ENCODE measurements around the gene TXNRD3. TPM values are rescaled to one million over a fixed set of nuclear protein-coding genes. Genes with fewer than 3 reads are reported as not detected.

TXNRD3 gene
- total RNA-seq, 1 experiment from 2014 or later = 17.0 TPM

DNA sequence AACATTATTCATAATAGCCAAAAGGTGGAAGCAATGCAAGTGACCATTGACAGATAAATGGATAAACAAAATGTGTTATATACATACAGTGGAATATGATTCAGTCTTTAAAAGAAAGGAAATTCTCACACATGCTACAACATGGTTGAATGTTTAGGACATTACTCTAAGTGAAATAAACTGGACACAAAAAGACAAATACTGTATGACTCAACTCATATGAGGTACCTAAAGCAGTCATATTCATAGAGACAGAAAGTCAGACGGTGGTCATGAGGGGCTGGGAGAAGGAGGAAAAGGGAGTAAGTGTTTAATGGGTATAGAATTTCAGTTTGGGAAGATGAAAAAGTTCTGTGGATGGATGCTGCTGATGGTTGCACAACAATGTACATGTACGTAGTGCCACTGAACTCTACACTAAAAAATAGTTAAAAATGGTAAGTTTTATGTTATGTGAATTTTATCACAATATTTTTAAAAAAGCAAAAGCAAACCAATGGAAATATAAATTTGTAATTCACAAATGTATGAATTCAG, 5.3 kb downstream of the TXNRD3 start:
- CTCF ChIA-PET = no interaction called here
- no peak for DNase-seq
- no TSS peak for BruUV-seq (replicated peaks)
- Mint-ChIP-seq H3K4me1 (ENCODE audit: low read depth, unreplicated experiment) (peaks cover 12% of the 10 kb centered on the region), H3K27me3 (ENCODE audit: unreplicated experiment) (no peaks in the 10 kb centered on the region), H3K27ac (ENCODE audit: unreplicated experiment) (no peak overlapping the region), H3K36me3 (ENCODE audit: insufficient read depth, unreplicated experiment) (peaks cover 5% of the 10 kb centered on the region), H3K9me3 (ENCODE audit: low read depth, unreplicated experiment) (no peaks in the 10 kb centered on the region), H3K4me3 (ENCODE audit: low read depth, unreplicated experiment) (no peak overlapping the region)
- intact Hi-C loops (cut with micrococcal nuclease; ENCODE audit: unreplicated experiment) = loop anchor here (10.0 kb wide), 1 partner anchor 125 kb away; the partner anchor contains the start of gene CHST13
- TF ChIP-seq, protein P1, sequence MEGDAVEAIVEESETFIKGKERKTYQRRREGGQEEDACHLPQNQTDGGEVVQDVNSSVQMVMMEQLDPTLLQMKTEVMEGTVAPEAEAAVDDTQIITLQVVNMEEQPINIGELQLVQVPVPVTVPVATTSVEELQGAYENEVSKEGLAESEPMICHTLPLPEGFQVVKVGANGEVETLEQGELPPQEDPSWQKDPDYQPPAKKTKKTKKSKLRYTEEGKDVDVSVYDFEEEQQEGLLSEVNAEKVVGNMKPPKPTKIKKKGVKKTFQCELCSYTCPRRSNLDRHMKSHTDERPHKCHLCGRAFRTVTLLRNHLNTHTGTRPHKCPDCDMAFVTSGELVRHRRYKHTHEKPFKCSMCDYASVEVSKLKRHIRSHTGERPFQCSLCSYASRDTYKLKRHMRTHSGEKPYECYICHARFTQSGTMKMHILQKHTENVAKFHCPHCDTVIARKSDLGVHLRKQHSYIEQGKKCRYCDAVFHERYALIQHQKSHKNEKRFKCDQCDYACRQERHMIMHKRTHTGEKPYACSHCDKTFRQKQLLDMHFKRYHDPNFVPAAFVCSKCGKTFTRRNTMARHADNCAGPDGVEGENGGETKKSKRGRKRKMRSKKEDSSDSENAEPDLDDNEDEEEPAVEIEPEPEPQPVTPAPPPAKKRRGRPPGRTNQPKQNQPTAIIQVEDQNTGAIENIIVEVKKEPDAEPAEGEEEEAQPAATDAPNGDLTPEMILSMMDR (IDR thresholded peaks at IDR 0.05; ENCODE audit: unreplicated experiment) = no peak

DNA sequence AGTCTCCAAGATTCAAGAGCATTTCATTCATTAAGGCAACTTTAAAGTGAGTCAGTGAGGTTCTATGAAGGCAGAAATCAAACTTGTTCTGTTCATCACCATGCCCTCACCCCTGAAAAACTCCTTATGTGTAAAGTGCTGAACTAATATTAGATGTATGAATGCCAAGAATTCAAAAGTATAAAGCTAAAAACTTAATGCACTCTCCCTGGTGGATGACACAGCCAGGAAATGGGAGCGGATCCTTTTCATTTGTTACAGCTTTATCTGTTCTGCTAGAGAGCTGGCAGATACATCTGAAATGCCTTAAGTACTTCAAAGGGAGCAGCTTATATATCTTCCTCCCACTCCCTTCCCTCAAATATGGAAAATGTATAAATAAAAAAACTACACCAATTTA, 8.2 kb downstream of the TXNRD3 start:
- Mint-ChIP-seq H3K9me3 (ENCODE audit: low read depth, unreplicated experiment) (no peaks in the 10 kb centered on the region), H3K27ac (ENCODE audit: unreplicated experiment) (no peak overlapping the region), H3K36me3 (ENCODE audit: insufficient read depth, unreplicated experiment) (no peaks in the 10 kb centered on the region), H3K4me3 (ENCODE audit: low read depth, unreplicated experiment) (no peak overlapping the region), H3K4me1 (ENCODE audit: low read depth, unreplicated experiment) (no peaks in the 10 kb centered on the region), H3K27me3 (ENCODE audit: unreplicated experiment) (no peaks in the 10 kb centered on the region)
- intact Hi-C loops (cut with micrococcal nuclease; ENCODE audit: unreplicated experiment) = no loop called here
- CTCF ChIA-PET = no interaction called here
- BruUV-seq (replicated peaks) = no TSS peak
- TF ChIP-seq, protein P1 (IDR thresholded peaks at IDR 0.05; ENCODE audit: unreplicated experiment) = no peak
- DNase-seq = no peak

DNA sequence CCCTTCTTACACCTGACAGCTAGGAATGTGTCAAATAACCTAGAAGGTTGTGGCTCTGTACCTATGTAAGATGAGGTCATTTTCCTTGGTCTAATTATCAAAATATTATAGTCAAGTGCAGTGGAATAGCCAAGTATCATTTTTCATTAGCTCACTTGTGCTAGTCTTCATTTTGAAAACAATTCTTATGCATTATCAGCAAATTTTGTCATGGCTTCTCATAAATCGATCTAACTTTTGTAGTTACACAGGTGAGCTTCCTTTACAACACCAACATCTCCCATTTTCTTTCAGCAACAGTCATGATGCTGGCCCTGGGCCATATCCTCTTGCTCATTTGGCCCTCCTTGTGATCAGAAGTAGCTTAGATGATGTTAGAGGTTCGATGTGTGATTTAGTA, 10.3 kb downstream of the TXNRD3 start:
- Mint-ChIP-seq H3K4me1 (ENCODE audit: low read depth, unreplicated experiment) (no peaks in the 10 kb centered on the region), H3K27ac (ENCODE audit: unreplicated experiment) (no peak overlapping the region), H3K4me3 (ENCODE audit: low read depth, unreplicated experiment) (no peak overlapping the region), H3K9me3 (ENCODE audit: low read depth, unreplicated experiment) (no peaks in the 10 kb centered on the region), H3K36me3 (ENCODE audit: insufficient read depth, unreplicated experiment) (no peaks in the 10 kb centered on the region), H3K27me3 (ENCODE audit: unreplicated experiment) (no peaks in the 10 kb centered on the region)
- BruUV-seq (replicated peaks) = no TSS peak
- DNase-seq = no peak
- CTCF ChIA-PET = no interaction called here
- TF ChIP-seq, protein P1 (IDR thresholded peaks at IDR 0.05; ENCODE audit: unreplicated experiment) = no peak
- intact Hi-C loops (cut with micrococcal nuclease; ENCODE audit: unreplicated experiment) = no loop called here

DNA sequence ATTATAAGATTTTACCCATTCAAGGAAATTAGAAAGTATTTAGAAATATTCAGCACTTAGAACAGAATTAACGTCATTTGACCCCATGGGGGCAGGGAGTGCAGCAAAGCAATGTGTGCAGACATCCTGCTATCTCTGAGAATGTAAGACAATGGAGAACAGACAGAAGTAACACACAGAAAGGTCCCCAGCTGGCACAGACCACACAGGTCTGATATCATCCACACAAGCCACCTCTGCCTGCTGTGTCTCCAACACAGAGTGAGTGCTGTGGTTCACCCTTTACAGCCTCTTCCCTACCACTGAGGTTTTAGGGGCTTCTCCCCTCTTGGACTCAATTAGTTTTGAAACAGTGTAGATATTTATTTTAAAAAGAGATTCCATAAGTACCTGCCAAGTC, 16.1 kb downstream of the TXNRD3 start:
- Mint-ChIP-seq H3K36me3 (ENCODE audit: insufficient read depth, unreplicated experiment) (no peaks in the 10 kb centered on the region), H3K4me3 (ENCODE audit: low read depth, unreplicated experiment) (no peak overlapping the region), H3K27ac (ENCODE audit: unreplicated experiment) (no peak overlapping the region), H3K4me1 (ENCODE audit: low read depth, unreplicated experiment) (no peaks in the 10 kb centered on the region), H3K9me3 (ENCODE audit: low read depth, unreplicated experiment) (no peaks in the 10 kb centered on the region), H3K27me3 (ENCODE audit: unreplicated experiment) (no peaks in the 10 kb centered on the region)
- DNase-seq = no peak
- no TSS peak for BruUV-seq (replicated peaks)
- TF ChIP-seq, protein P1 (IDR thresholded peaks at IDR 0.05; ENCODE audit: unreplicated experiment) = no peak
- CTCF ChIA-PET = no interaction called here
- intact Hi-C loops (cut with micrococcal nuclease; ENCODE audit: unreplicated experiment) = no loop called here
